NCI-H524 (cell line): ENCODE results near the gene FABP2.
"Not testable (repeated sequence)": the region's sequence is repeated elsewhere in the genome, so short reads cannot be mapped to it uniquely, and the experiment has no call there.

ENCODE experiments used
- DNase-seq, 2 experiments: peaks; one replicate each; lab custom pipeline; 2025; lab: John Stamatoyannopoulos, UW

The FABP2 gene

DNA sequence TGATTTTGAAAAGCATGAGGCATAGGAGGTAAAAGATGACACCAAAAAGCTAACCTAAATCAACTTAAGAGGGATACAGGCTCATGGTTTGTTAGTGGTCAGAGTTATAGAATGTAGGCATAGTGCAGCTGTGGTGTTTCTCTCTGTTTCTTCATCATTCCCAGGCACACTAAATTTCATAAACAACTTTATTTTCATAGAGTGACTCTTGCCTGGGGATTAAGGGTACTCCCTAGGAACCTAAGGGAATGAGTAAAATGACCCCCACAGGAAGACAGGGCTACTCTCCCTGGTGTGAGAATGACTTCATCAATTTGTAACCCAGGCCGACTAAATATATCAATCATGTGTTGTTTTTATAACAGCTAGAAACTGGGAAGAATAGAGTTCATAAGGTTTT lies 11.1 kb downstream of the FABP2 start:
- DNase-seq, result no peak

DNA sequence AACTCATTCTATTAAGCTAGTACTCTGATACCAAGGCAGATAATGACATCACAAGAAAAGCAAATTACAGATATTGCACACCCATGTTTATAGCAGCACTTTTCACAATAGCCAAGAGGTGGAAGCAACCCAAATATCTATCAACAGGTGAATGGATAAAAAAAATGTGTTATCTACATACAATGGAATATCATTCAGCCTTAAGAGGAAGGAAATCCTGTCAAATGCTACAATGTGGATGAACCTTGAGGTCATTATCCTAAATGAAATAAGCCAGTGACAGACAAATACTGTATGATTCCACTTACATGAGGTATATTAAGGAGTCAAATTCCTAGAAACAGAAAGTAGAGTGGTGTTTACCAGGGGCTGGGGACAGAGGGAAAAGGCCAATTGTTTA lies 14.3 kb downstream of the FABP2 start:
- no peak for DNase-seq

DNA sequence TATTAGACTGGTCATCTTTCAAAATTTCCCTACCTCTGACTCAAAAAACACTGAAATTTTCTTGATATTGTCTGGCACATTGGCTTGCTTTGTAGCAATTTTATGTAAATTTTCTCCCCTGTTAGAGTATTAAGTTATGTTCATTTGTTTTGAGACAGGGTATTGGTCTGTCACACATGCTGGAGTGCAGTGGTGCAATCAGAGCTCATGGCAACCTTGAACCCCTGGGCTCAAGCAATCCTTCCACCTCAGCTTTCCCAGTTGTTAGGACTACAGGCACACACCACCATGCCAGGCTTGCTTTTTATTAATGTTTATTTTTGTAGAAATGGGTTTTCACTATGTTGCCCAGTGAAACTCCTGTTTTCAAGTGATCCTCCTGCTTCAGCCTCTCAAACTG lies 17.5 kb downstream of the FABP2 start:
- no peak for DNase-seq

DNA sequence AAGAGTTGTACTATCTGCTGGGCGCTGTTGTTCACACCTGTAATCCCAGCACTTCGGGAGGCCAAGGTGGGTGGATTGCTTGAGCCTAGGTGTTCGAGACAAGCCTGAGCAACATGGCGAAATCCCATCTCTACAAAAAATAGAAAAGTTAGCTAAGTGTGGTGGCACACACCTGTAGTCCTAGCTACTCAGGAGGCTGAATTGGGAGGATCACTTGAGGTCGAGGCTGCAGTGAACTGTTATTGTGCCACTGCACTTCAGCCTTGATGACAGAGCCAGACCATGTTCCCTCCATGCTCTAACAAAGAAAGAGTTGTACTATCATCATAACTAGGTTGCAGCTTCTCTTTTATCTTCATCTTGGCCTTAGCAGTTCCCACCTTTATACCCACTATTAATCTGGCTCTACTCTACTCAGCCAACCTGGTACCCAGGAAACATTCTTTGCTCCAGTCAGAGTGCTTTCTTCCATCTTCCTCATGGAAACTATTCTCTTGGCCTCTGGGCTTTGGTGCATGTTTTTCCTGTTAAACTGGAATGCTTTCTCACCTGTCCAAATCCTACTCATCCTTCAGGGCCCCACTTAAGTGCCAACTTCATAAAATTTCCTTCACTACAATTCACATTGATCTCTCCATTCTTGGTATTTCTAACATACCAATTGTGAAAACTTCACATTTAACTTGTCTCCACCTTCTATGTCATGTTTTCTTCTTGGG lies 18.2 kb downstream of the FABP2 start:
- DNase-seq, result no peak

DNA sequence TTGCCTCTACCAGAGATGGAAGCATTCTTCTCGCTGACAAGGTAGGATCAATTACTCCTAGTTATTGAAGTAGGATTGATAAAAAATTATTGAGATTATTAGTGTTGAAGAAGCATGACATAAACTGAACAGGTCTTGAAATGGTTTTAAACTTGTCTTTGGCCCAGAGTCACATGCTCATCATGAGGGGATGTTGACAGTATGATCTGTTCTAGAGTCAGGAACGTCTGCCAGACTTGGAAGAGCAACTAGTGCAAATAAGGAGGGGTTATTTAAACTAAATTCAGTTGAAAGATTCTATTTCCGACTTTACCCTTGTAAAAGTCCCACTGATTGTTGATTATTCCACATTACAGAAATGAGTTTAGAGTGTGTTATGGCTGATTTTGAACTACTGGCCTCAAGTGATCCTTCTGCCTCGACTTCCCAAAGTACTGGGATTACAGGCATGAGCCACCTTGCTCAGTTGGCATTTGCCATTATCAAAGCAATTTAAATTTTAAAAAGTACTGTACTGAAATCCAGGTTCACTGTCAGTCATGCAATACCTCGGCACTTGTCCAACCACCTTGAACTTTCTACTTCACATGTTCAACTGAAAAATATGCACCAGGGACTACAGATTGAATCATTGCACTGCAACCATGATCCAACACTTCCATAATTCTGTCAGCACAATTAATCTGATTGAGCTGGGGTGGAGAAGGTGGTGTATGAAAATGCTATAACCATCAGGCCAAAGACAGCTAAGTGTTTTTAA lies 19.7 kb downstream of the FABP2 start:
- DNase-seq, result no peak

DNA sequence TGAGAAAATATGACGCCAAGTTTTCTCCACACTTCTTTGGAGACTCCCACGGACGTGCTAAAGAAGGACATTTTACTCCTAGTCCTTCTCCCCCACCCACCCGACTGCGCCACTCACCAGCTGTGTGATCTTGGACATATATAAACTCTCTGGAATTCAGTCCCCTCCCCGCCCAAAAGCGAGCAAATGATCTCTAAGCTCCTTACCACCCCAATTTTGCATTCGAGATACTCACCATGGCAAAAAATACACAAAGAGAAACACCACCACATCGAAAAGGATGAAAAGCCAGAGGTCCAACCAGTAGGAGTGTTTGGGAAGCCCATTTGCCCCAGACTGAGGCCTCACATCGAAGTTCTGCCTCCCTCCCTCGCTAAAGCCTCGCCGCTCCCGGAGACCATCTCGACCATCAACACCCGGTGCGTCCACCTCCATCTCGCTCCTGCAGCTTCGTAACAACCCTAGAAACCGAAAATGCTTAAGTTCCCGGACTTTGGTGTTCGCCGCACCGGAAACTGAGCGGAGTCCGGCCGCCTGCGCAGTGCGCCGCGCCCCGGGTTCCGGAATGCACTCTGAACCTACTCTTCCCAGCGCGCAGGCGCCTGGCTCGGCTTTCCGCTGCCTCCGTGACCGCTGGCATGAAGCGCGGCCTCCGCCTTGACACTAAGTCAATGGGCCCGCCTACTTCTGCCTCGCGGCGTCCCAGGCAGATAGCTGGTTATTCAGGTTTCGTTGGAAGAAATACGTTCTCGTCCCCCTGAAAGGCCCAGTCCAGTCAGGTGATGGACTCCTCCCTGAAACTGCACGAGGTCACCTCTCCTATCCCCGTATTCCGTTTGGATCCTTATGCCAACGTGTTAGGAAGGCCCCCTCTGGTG lies 21.6 kb downstream of the FABP2 start:
- DNase-seq, result no peak

DNA sequence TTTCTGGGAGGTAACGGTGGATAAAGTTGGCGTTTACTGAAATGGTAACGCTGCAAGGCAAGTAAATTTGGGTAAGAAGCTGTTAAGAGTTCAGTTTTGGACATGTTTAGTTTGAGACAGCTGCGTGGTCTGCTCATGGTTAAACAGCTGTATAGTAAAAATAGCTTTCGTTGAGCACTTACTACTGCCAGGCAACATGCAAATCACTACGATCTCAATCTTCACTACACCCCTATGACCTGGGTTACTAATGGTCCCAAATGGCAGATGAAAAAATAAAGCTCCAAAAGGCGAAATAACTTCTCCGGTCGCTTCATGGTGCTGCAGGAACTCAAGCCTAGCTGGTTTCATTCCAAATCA lies 22.2 kb downstream of the FABP2 start:
- DNase-seq, result no peak

DNA sequence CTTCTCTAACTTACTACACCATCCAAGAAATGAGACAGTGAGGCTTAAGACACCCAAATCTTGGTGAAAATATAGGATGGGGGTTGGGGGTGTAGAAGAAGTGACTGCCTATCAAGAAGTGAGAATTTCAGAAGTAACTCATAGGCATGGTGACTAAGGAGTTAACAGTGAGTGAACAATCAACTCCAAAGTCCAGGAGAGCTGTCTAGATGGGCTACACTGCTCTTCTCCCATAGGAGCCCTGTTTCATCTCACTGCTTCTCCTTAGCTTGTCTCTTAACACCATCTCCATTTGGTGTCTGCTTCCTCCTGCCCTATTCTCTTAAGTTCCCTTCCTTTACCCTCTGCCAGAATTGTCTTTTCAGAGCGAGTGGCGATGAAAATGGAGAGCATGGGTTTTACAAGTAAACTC lies 22.7 kb downstream of the FABP2 start:
- no peak for DNase-seq

DNA sequence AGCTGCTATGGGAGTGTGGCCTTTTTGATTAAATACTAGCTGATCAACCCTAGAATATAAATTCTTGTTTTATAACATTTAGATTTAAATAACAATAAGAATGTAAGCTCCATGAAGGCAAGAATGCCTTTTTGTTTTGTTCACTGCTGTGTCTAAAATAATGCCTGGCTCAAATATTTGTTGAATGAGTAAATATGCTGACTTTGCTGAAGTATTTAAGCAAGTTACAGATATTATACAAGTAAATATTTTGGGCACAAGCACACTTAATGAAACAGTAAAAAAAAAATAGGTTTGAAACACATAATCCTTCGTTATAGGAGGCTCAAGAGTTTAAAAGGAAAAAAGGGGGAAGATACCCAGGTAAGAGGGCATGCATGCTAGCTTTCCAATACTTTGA lies 24.1 kb downstream of the FABP2 start:
- no peak for DNase-seq

DNA sequence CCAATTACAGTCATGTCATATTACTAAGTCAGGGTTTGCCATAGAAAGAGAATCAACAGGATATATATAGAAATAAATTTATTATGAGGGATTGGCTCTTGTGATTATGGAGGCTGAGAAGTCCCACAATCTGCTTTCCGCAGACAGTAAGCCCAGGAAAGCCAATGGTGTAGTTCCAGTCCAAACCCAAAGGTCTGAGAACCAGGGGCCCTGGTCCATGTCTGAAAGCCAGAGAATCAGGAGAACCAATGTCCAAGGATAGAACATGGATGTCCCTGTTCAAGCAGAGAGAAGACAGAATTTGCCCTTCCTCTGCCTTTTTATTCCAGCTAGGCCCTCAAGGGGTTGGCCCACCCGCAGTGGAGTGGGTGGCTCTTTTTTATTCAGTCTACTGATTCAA lies 25.6 kb downstream of the FABP2 start:
- DNase-seq, result no peak

DNA sequence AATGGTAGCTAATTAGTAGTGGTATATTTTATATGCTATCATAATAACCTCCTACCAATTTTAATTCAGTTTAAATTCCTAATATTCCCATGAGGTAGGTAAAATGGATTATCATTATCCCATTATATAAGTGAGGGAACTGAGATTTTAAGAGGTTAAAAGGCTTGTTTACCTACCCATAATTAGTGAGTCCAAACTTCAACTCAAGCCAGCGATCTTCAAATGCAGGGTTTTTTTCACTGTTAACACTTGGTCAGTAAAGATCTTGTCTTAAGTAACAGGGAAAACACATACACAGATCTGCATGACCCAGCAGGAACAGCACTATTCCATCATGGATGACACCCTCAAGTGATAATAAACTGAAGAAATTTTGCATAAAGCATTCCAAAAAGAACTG lies 31.3 kb downstream of the FABP2 start:
- DNase-seq, result no peak

DNA sequence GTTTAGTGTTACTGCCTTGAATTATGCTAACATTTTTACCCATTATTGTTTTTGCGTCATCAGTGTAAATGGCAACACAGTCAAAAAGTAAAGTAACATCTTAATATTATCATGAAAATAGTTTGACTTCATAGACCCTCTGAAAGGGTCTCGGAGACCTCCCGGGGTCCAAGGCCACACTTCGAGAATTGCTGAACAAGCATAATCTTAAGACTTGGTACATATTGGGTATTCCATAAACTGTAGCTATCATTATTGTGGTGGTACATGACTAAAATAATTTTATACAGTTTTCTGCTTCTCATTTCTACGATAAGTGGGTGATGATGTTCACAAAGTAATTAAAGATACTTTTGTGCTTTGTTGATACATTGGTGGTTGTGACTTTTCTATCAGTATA lies 32.6 kb downstream of the FABP2 start:
- DNase-seq, result no peak

DNA sequence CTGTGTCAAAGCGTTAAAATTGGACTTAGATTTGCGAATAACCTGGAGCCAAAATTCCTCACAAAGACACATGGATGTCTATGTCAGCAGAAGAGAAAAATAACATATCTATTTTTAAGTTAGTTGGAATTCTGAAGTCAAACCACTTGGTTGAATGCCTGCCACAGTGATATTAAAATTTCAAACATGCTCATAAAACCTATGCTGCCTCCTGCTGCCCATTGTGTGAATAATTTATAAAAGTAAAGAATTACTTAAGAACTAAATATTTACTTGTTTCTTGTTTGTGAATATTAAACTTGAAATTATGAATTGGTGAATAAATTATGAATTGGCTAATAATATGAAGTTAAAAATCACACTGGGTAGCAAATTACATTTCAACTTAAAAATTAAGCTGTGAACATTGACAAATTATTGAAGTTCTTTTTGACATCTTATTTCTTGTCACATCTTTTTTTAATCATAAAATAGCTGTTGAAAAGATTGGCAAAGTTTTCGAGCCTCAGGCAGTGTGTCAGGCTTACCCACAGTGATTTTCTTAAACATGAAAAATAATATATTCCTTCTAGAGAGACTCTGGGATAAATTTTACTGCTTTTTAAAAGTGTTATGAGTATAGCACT lies 35.4 kb downstream of the FABP2 start:
- no peak for DNase-seq

DNA sequence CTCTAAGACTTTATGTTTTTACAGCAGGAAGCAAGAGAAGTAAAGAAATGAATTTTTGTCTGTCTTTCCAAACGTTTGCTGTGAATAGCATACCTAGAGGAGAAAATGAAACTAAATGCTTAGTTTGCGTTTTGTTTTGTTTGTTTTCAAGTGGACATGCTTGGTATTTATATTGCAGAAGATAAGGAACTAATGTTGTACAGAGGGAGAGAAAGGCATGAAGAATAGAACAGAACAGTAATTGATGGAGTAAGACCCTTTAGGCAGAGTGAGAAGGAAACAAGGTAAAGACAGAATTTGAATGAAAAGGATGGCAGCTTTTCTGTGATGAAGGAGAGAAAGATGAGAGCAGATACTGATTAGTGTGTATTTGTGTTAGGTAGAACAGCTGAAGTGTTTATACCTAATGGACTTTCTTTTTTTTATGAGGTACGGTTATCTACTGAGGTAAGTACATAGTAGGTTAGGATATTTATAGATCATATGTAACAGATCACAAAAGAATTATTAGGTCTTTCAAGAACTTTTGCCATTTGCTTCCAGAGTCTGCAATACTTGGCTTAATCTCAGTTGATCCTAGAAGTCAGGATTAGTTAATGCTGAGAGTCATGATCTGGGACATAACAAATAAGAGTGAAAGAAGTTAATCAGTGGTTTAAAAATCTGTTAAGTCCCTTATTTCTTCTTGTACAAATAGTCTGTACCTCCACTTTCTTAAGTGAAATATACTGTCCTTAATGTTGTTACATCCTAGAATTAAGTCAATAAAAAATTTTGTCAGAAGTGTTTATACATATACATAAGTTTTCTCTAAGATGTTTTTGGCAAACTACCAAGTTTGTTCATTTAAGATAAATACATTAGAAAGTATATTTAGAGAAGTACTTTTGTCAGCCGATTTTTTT lies 36.8 kb downstream of the FABP2 start:
- DNase-seq, result no peak

DNA sequence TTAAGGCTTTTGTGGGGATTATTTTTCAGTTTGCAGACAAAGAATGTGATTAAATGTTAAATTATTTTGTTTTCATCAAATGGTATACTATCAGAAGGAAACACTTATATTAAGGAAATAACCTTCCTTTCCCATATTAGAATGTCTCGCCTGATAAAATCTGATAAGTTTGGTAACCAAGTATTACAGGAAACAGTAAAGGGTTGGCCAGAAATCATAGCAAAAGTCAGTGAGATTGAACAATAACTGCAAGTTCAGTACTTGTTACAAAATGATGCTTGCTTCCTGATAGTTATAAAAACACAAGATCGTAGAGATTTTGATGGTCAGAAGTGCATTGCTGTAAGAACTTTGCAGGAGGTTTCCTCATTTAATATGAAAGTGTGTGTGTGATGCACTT lies 40.5 kb downstream of the FABP2 start:
- no peak for DNase-seq

DNA sequence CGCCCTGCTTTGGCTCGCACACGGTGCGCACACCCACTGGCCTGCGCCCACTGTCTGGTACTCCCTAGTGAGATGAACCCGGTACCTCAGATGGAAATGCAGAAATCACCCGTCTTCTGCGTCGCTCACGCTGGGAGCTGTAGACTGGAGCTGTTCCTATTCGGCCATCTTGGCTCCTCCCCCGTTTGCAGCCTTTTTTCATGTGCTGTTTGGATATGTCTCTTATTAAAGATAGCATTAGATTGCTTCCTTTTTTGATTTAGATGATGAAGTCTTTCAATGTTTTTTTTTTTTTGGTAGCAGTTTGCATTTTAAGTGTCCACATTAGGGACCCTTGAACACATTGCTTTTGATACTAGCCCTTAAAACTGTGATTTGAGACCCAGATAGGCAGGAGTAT lies 42.0 kb downstream of the FABP2 start:
- not testable (repeated sequence) for DNase-seq

DNA sequence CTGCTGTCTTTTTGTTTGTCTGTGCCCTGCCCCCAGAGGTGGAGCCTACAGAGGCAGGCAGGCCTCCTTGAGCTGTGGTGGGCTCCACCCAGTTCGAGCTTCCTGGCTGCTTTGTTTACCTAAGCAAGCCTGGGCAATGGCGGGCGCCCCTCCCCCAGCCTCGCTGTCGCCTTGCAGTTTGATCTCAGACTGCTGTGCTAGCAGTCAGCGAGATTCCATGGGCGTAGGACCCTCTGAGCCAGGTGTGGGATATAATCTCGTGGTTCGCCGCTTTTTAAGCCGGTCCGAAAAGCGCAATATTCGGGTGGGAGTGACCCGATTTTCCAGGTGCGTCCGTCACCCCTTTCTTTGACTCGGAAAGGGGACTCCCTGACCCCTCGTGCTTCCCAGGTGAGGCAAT lies 42.4 kb downstream of the FABP2 start:
- DNase-seq, result not testable (repeated sequence)

DNA sequence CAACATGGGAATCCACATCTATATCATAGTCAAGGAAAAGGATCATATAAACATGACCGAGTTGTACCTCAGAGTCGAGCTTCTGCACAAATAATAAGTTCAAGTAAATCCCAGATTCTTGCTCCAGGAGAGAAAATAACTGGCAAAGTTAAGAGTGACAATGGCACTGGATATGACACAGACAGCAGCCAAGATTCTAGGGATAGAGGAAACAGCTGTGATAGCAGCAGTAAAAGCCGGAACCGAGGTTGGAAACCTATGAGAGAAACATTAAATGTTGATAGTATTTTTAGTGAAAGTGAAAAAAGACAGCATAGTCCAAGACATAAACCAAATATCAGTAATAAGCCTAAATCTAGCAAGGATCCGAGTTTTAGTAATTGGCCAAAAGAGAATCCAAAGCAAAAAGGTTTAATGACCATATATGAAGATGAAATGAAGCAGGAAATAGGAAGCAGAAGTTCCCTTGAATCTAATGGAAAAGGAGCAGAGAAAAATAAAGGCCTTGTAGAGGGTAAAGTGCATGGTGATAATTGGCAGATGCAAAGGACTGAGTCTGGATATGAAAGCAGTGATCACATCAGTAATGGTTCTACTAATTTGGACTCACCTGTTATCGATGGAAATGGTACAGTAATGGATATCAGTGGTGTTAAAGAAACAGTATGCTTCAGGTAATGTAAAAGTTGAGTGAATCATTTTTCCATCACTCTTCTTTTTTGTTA lies 50.4 kb downstream of the FABP2 start:
- DNase-seq, result no peak

DNA sequence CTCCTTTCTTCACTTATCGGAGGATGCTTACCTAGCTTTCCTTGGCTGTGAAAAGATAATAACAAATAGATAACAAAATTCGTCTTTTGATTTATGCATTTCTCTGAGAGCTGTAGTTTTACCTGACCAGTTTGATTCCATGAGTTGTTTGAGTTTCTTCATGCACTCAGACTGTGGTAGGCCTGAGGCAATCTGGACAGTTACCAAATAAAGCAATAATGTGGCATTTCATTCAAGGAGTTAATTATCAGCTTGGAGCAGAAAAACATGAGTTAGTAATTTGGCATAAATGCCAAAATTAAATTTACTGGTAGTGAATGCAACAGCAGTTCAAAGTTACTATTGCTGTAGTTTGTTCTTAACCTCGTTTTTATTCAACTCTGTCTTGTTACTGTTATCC lies 53.5 kb downstream of the FABP2 start:
- DNase-seq, result no peak
